ENCODE measurements around the gene IFI35. TPM values are rescaled to one million over a fixed set of nuclear protein-coding genes. Genes with fewer than 3 reads are reported as not detected.
"Not testable (repeated sequence)": the region's sequence is repeated elsewhere in the genome, so short reads cannot be mapped to it uniquely, and the experiment has no call there.

IFI35 gene
- total RNA-seq, 1 experiment from 2014 or later: 256 TPM

DNA sequence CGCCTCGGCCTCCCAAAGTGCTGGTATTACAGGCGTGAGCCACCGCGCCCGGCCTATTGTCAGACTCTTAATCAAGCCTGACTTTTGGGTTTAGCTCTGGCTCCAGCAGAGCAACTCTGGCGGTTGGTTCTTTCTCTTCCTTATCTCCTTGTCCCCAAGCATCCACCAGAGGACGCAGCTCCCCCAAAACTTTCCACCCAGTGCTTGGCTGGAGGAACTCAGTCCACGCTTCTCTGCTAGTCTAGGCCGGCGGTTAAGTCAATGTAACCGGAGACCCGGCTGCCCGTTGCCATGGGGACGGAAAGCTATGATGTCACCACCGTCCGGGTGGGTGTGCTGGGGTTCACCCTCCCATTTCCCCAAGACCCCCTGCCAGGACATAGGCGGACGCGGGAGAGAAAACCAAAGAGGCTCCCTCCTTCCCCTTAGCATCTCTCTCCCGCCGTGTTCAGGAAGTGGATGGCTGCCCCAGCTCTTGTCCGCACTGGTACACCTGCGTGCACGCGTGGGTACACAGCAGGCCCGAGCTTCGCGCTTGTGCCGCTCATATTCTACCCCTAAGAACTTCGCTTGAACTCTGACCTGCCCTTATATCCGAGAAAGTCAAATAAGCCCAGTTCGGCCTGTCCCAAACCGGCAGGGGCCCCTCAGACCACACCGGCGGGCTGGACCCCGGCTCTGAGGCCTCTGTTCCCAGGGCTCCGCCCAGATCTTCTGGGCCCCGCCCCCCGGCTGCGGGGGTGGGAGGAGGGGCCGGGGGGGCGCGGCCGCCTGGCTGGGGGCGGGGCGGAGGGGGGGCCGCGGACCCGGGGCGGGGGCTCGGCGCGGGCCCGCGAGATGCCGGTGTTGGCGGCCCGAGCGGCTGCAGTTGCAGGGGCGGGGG lies 18.1 kb downstream of the IFI35 start, which contains the start of gene RND2:
Gene RND2, plus strand, starts transcription at position 825 of the 883 bp plus-strand sequence. CDS start 117 bp downstream, outside the sequence.
- peak; percentile 95 for DNase-seq (ENCODE audit: low read depth)

GRCh38 chr17:43025290-43025657 lies 18.7 kb downstream of the IFI35 start:
- DNase-seq (ENCODE audit: low read depth): no peak

DNA sequence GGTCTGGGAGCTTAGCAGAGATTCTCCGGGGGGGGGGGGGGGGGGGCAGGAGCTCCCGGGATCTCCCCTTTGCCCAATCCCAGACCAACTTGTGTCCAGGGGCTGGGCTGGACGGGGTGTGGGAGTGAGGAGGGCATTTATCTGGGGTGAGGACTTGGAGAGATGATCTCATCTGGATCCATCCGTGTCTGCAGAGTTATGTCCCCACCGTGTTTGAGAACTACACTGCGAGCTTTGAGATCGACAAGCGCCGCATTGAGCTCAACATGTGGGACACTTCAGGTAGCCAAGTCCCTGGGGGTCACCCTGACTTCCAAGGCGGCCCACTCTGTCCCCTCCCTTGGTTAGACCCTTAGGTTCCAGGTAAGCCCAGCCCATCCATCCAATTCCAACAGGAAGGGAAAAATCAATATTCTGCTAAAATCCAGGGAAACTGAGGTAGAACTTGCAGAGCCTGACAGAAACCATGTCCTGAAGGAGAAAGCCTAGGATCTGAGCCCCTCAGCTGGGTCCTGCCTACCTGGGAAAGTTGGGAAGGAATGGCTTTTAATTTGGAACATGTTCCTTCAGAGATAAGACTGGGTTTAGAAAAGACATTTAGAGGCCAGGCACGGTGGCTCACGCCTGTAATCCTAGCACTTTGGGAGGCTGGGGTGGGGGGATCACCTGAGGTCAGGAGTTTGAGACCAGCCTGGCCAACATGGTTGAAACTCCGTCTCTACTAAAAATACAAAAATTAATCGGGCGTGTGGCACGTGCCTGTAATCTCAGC lies 19.4 kb downstream of the IFI35 start:
- no peak for DNase-seq (ENCODE audit: low read depth)

GRCh38 chr17:43026595-43026994 lies 20.0 kb downstream of the IFI35 start:
- DNase-seq (ENCODE audit: low read depth): no peak

DNA sequence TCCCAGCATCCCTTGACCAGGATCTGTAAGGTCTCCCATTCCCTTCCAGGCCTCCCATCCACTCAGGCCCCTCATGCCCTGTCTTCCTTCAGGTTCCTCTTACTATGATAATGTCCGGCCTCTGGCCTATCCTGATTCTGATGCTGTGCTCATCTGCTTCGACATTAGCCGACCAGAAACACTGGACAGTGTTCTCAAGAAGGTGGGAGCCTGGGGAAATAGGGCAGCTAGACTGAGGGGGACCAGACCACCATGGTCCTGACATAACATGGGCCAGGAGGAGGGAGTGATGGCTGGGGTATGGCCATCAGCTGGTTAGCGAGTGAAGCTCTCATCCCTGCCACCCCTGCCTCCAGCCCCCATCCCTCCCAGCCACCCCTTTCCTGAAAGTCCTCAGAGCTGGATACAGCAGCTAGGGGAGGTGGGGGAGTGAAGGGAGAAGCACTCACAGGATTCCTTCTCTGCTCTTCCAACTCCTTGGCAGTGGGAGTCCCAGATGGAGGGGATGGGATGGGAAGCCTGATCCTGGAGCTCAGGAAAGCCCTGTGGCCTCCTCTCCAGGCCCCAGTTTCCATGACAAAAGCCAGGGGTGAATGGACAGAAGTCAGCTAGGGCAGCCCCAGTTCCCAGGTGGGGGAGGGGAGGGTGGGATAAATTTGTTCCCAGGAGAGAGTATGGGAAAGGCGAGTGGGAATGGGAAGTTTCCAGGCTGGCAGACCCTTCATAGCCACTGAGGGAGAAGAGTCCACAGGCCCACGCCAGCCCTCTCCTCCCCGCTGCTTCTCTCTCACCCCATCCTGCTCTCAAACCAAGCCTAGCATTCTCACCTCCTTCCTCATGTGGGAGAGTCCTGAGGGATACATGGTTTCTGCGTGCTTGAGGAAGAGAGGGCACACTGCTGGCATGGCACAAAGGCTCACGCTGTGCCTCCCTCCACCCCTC lies 20.8 kb downstream of the IFI35 start:
- no peak for DNase-seq (ENCODE audit: low read depth)

GRCh38 chr17:43028221-43028861 lies 21.8 kb downstream of the IFI35 start:
- no peak for DNase-seq (ENCODE audit: low read depth)

DNA sequence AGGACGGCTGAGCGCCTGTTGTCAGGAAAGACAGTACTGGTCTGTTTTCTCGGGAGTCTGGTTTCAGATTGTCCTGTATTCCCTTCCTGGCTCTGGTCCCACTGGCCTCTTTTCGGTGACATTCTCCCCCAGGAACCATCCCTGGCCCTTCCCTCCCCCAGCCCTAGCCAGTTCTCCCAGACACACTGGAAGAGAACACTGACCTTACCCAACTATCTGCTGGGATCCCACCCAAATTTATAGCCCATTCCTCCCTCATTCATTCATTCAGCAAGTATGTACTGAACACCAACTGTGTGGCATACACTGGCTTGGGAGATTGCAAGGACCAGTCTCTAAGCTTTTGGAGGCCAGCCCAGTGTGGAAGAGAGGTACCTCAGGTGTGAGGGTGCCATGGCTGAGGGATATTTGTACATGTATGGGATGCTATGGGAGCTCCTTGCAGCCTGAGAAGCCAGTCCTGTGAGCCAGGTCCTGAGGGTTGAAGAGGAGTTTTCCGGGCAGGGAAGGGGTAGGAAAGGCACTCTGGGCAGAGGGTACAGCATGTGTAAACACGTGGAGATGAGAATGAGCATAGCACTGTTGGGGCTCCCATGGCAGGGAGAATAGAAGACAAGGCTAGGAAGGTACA lies 23.7 kb downstream of the IFI35 start:
- DNase-seq (ENCODE audit: low read depth): no peak

GRCh38 chr17:43031666-43032065 lies 25.1 kb downstream of the IFI35 start:
- no peak for DNase-seq (ENCODE audit: low read depth)

DNA sequence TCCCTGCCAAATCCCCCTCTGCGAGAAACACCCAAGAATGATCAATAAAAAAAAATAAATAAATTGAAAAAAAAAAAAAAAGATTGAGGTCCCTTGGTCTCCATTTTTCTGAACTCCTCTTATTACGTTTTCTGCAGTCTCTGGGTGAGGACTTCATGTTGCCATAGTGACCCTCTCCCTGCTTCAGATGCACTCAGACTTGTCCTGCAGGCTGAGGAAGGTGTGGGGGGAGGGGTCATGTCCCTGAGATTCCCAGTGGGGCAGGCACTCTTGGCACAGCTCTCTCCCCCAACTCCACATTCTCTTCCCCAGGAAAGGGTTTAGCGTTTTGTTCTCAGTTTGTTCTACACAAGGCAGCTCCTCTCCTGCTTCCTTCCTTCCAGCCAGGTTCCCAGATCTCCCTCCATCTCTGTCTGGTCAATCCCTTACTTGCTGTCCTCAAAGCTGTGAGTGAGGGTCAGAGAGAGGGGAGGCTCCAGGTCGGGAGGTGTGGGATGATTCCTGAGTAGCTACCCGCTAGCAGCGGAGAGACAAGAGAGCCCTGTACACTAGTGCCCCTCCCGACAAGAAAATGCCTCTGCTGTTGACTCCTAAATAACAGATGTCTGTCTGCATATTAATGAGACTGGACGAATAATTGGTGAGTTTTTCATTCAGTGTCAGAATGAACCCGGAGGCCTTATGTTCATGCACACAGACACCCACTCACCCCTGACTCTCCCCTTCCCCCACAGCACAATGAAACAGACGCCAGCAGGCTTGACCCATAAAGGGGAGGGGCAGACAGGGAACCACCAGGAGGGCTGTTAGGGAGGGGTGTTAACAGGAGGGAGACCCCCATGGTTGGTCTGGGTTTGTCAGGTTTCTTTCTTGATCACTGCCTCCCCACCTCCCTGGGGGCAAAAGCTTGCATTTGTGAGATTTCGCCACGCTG lies 27.6 kb downstream of the IFI35 start:
- DNase-seq (ENCODE audit: low read depth): no peak

GRCh38 chr17:43034894-43035293 lies 28.3 kb downstream of the IFI35 start:
- DNase-seq (ENCODE audit: low read depth): no peak

DNA sequence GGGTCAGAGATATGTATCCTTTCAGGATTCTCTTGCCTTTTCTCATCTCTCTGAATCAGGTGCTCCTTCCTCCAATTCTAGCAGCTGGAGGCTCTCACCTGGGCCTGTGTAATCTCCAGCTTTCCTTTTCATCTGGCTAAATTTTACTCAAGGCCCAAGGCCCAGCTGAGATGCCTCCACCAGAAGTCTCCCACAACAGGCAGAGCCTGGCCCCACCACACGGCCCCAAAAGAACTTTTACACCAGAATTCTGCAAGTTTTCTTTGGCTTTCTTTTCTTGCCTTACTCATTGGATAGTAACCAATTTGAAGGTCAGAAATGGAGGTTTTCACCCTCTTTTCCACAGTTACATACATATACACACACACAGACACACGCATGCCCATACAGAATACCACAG lies 33.1 kb downstream of the IFI35 start:
- no peak for DNase-seq (ENCODE audit: low read depth)

DNA sequence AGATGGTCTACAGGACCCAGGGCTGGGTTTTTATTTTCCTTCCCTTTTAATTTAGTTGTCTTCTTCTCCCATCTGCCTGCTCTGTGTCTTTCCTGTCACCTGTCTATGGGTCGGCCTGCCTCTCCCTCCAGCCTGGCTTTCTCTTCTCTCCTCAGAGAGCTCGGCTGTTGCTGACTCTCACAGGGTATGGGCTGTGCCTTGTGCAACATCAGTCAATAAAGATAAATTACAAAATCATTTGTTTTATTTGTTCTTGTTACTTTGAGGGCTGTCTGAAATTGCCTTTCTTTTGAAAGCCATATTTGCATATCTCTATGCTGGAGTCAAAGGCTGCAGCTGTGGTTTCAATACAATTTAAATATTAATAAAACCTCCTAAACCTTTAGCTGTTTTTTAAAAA lies 34.1 kb downstream of the IFI35 start:
- no peak for DNase-seq (ENCODE audit: low read depth)

DNA sequence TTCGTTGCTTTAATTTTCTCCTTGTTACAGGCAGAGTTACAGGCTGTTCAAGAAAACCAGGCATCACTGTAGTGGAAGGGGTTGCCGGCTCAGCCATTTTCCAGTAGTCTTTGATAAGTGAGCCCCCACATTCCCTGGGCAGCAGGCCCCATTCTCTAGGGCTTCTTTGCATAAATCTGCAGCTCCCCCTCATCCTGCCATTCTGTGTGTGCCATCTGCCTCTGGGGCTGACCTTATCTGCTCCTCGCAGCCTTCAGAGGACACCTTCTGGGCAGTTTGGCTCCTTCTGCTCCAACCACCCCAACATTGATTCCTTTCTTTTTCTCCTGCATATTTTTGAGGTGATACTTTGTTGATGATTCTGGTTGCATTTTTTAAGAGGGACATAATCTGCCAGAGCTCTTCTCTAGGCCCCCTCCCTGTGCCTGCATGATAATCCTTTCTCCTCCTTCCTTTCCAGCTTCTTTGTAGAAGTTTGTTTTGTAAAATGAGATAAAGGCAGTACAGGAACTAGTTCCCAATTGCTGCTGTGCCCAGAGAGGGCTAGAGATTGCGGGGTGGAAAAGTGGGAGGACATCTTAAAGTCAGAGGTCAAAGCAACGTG lies 35.5 kb downstream of the IFI35 start:
- no peak for DNase-seq (ENCODE audit: low read depth)

GRCh38 chr17:43043307-43043706 lies 36.7 kb downstream of the IFI35 start:
- DNase-seq (ENCODE audit: low read depth): no peak

- DNase-seq (ENCODE audit: low read depth): no peak
These were observed 37.4 kb downstream of the IFI35 start for GRCh38 chr17:43044024-43044423.

- DNase-seq (ENCODE audit: low read depth): no peak
These were observed 45.4 kb downstream of the IFI35 start for GRCh38 chr17:43051969-43052368.

GRCh38 chr17:43053008-43053407 lies 46.4 kb downstream of the IFI35 start:
- not testable (repeated sequence) for DNase-seq (ENCODE audit: low read depth)

GRCh38 chr17:43056051-43056450 lies 49.5 kb downstream of the IFI35 start:
- no peak for DNase-seq (ENCODE audit: low read depth)

- no peak for DNase-seq (ENCODE audit: low read depth)
These were observed 56.5 kb downstream of the IFI35 start for GRCh38 chr17:43062984-43063638.

Data from M059J (cell line).